GM19452 (cell line): Measurements from ENCODE around the gene EXOC3L1.
A peak's percentile ranks its signal among the peaks of the same experiment; 100 is the strongest.

Experiments used
- ATAC-seq: cut with Tn5 transposase; IDR thresholded peaks from one replicate; pipeline ENCODE4 v1.9.1; 2021; ENCODE audit not compliant: unreplicated experiment

Gene EXOC3L1

DNA sequence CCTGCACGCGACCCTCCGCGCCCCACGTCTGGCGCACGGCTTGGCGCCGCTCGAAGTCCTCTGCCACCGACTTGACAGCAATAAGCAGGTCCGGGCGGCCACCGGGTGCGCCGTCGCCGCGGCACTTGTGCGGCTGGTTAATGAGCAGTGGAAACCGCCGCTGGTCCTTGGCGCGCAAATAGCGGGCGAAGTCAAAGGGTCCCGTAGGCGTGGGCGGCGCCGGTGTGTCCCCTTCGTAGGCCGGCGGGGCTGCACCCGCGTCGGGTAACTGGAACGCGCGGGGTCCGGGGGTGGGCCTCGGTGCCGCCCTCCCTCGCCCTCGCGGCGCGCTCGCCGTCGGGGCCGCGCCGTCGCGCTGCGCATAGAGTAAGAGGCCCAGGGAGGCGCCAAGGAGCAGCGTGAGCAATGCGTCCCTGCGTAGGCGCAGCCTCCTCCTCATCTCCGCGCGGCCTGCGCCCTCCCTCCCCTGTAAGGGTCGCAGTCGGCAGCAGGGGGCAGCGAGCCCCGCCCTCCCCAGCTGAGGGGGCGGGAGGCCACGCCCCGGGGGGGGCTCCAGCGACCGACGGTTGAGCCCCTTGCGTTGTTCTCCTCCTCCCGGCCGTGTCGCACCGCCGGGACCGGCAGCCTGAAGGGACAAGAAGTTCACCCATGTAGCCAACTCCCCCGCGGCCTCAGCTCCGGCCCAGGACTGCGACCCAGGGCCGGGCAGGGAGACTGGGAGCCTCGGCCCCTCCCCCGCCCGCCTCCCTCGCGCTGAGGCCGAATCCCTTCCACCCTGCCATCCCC is 39.7 kb downstream of the EXOC3L1 start:
- ATAC-seq = peak; percentile 44

DNA sequence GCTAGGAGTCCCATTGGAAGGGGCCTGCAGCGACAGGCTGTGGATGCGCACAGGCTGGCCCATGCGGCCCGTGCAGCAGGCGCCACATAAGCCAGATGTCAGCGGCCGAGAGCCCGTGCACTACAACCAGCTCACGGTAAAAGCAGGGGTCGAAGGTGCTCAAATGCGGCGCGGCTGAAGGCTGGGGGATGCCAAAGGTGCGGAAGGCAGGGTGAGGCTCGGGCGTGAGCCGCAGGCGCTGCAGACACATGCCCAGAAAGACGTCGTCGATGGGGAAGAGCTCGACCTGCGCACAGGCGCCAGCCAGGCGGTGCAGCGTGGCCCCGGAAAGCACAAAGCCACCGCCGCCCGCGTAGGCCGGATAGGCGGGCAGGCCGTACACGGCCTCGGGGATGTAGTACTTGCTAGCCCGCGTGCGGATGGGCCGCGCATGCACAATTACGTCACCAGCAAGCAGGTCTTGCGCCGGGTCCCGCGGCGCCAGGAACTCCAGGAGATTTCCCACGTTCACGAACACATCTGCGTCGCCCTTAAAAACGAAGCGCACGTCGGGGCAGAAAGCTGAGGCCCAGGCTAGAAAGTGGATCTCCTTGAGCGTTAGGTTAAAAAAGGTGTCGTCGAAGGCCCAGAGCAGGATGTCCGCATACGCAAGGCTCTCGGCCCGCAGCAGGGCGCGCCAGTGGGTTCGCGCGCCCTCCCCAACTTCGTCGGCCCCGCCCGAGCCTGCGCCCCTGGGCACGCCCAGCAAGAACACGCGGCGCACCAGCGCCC is 40.5 kb downstream of the EXOC3L1 start:
- no peak for ATAC-seq

DNA sequence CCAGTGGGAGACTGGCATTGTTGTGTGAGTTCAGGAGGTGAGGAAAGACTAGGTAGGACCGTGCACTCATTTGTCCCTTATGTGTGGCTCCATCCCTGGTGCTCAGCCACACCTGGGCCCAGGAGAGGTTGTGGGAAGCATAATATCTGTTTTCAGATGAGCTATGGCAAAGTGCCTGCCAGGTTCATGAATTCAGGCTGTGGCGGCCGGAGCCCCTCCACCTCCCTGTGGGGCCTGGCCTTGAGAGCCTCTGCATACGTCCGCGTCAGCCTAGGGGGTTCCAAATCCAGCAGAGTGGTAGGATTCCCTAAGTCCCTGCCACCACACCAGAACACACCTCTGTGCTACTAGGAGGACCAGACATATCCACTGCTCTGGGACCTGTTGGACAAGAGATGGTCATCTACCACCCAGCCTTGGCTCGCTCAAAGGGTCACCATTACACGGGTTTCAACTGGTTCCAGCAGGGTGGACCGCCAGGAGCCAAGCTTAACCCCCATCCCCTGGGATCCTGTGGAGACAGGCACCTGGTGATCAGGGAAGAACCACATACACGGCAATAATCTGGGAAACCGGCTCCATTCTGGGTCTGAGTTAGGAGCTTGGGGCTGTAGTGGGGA is 41.2 kb downstream of the EXOC3L1 start:
- no peak for ATAC-seq

GRCh38 chr16:67148221-67148620 is 41.7 kb downstream of the EXOC3L1 start:
- ATAC-seq = no peak

DNA sequence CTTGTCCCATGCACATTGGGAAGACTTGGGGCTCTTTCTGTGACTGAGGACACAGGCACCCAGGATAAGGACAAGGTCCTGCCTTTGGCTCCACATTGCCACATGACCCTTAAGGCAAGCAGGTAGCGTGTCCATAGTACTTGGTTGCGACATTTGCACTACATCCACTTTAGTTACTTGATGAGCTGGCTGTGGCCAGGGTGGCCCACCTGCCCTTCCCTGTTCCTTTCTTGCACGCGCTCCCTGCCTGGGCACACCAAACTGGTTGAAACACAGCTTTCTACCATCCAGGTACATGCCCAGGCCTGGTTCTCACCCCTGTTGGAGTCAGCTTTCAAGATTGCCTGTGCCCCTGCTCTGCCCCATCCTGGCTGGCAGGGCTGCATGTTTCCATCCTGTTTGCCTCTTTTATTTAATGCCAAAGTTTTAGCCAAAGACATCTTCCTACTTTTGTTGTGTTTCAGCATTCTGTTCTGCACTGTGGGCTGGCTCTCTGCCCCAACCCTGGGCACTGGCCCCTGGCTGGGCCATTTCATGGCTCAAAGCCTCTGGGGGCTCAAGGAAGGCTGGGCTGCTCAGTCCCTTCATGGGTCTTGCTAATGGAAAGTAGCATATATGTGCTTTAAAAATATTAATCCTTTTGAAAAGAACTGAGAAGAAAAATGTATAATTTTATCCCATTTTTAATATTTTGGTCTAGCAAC is 42.3 kb downstream of the EXOC3L1 start:
- no peak for ATAC-seq

DNA sequence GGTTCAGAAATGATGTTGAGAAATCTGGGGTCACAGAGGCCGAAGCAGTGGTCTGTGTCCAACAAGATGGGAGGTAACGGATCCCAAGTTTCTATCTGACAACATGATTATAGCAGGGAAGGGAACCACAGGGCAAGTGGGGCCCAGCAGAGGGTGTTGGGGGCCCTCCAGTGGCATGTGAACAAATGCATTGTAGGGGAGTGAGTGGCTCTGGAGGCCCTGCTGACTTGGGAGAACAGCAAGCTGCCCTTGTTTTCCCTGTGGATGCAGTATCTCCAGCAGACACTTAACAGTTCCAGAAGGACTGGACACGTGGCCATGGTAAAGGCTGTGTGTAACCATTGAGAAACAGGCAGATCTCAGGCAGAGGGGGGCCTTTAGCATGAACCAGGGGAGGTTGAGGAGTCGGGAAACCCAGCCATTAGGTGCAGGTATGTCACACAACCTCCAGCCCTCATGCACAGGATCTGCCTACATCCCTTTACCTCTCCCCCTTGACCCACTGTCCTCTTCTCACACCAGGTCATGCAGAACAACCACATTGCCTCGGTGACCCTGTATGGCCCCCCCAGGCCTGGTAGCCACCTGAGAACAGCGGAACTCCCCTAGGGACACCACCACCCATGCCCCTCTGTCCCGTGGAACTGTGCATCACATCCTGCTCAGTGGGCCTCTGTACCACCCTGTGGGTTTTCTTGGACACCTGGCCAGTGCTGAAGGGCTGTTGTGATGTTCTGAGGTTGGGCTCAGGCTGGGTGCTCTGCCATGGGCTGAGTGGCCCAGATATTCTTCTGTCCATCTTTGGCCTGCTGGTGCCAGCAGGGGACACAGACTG is 43.2 kb downstream of the EXOC3L1 start:
- no peak for ATAC-seq

- ATAC-seq = no peak
Observed at GRCh38 chr16:67145746-67146145, 44.2 kb downstream of the EXOC3L1 start.

GRCh38 chr16:67144943-67145342 is 45.0 kb downstream of the EXOC3L1 start:
- ATAC-seq = no peak

DNA sequence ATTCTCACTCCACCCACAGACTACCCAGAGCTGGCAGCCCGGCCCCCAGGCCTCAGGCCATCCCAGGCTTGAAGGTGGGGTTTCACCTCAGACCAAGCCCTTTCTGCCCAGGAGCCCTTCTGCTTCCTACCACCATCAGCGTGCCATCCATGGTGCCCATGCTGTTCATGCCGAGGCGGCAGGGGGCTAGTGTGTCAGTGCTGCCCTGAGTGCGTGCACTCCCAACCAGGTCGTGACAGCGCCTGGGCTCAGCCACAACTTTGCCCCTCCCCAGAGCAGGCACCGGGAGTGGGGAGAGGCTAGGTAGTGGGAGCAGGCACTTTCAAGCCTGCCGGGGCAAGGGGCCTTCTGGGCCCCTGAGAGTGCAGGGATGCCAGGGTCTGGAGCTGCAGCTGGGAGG is 47.6 kb downstream of the EXOC3L1 start:
- no peak for ATAC-seq

DNA sequence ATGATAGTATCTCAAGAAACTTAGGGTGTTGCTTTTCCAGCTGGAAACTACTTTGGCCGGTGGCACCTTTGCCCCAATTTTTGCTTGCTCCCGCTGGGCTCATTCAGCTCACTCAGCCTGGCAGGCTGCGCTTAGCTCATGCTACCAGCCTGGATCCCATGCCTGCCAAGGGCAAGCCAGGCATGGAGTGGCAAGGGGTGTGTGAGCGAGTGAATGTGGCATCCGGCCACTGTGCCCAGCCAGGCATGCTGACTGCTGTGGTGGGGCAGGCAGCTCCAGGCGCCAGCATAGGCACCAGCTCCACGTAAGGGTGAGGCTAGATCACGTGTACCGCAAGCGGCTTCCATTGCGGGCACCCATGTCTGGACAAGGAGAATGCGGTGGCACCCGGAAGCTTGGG is 48.5 kb downstream of the EXOC3L1 start:
- no peak for ATAC-seq

- ATAC-seq = no peak
Observed at GRCh38 chr16:67137605-67138004, 52.3 kb downstream of the EXOC3L1 start.
